Activated naive CD4-positive, alpha-beta T cell treated with anti-CD3 and anti-CD28 coated beads, Interleukin-2, amount 50 U/mL, for 24 hours (primary cell): Measurements from ENCODE around the gene FANCL.
"Not testable (repeated sequence)": the region's sequence is repeated elsewhere in the genome, so short reads cannot be mapped to it uniquely, and the experiment has no call there.

Experiments used
- H3K27ac Mint-ChIP-seq: one replicate; pipeline ENCODE4 v1.8.0; 2021; ENCODE audit warnings: mild to moderate bottlenecking, mixed read lengths
- H3K27me3 Mint-ChIP-seq: one replicate; pipeline ENCODE4 v1.8.0; 2021; ENCODE audit warnings: mixed read lengths
- H3K36me3 Mint-ChIP-seq: one replicate; pipeline ENCODE4 v1.8.0; 2021; ENCODE audit warnings: mixed read lengths
- H3K4me1 Mint-ChIP-seq: one replicate; pipeline ENCODE4 v1.8.0; 2021; ENCODE audit warnings: mixed read lengths
- H3K4me3 Mint-ChIP-seq: one replicate; pipeline ENCODE4 v1.8.0; 2021; ENCODE audit warnings: mild to moderate bottlenecking, mixed read lengths
- H3K9me3 Mint-ChIP-seq: one replicate; pipeline ENCODE4 v1.8.0; 2021; ENCODE audit warnings: mixed read lengths

Gene FANCL

GRCh38 chr2:58227171-58227917 is 13.8 kb downstream of the FANCL start:
- Mint-ChIP-seq H3K4me1 (no peaks in the 10 kb centered on the region), H3K36me3 (no peaks in the 10 kb centered on the region), H3K27ac (no peak overlapping the region)

GRCh38 chr2:58221909-58222308 is 19.2 kb downstream of the FANCL start:
- no peaks in the 10 kb centered on the region for H3K27me3 Mint-ChIP-seq
- peaks cover 1% of the 10 kb centered on the region for H3K36me3 Mint-ChIP-seq
- no peaks in the 10 kb centered on the region for H3K4me1 Mint-ChIP-seq
- no peak overlapping the region for H3K4me3 Mint-ChIP-seq
- no peaks in the 10 kb centered on the region for H3K9me3 Mint-ChIP-seq
- H3K27ac Mint-ChIP-seq, result no peak overlapping the region

More at GRCh38 chr2:58227171-58227917, 13.8 kb downstream of the FANCL start:
- Mint-ChIP-seq H3K9me3 (no peaks in the 10 kb centered on the region), H3K27me3 (no peaks in the 10 kb centered on the region), H3K4me3 (no peak overlapping the region)

GRCh38 chr2:58215429-58215828 is 25.7 kb downstream of the FANCL start:
- Mint-ChIP-seq H3K27me3 (no peaks in the 10 kb centered on the region), H3K27ac (no peak overlapping the region), H3K9me3 (peaks cover 5% of the 10 kb centered on the region), H3K36me3 (peaks cover 7% of the 10 kb centered on the region), H3K4me3 (no peak overlapping the region), H3K4me1 (no peaks in the 10 kb centered on the region)

- not testable (repeated sequence) for H3K27ac Mint-ChIP-seq, H3K27me3 Mint-ChIP-seq, H3K4me3 Mint-ChIP-seq, H3K36me3 Mint-ChIP-seq, H3K4me1 Mint-ChIP-seq, H3K9me3 Mint-ChIP-seq
Measured at GRCh38 chr2:58210951-58211568, 30.1 kb downstream of the FANCL start.

GRCh38 chr2:58207189-58207588 is 33.9 kb downstream of the FANCL start:
- H3K9me3 Mint-ChIP-seq, result peaks cover 5% of the 10 kb centered on the region
- no peak overlapping the region for H3K27ac Mint-ChIP-seq
- no peaks in the 10 kb centered on the region for H3K27me3 Mint-ChIP-seq
- no peak overlapping the region for H3K4me3 Mint-ChIP-seq
- no peaks in the 10 kb centered on the region for H3K4me1 Mint-ChIP-seq
- H3K36me3 Mint-ChIP-seq, result peaks cover 6% of the 10 kb centered on the region

GRCh38 chr2:58206785-58207184 is 34.3 kb downstream of the FANCL start:
- H3K9me3 Mint-ChIP-seq, result peaks cover 3% of the 10 kb centered on the region
- H3K36me3 Mint-ChIP-seq, result peaks cover 4% of the 10 kb centered on the region
- no peaks in the 10 kb centered on the region for H3K27me3 Mint-ChIP-seq
- H3K27ac Mint-ChIP-seq, result no peak overlapping the region
- no peaks in the 10 kb centered on the region for H3K4me1 Mint-ChIP-seq
- no peak overlapping the region for H3K4me3 Mint-ChIP-seq

GRCh38 chr2:58204195-58204959 is 36.7 kb downstream of the FANCL start:
- Mint-ChIP-seq H3K4me3 (no peak overlapping the region), H3K27ac (no peak overlapping the region), H3K9me3 (no peaks in the 10 kb centered on the region), H3K4me1 (no peaks in the 10 kb centered on the region), H3K27me3 (no peaks in the 10 kb centered on the region), H3K36me3 (no peaks in the 10 kb centered on the region)

- Mint-ChIP-seq H3K9me3 (no peaks in the 10 kb centered on the region), H3K27me3 (no peaks in the 10 kb centered on the region), H3K36me3 (no peaks in the 10 kb centered on the region), H3K4me3 (no peak overlapping the region), H3K27ac (no peak overlapping the region), H3K4me1 (no peaks in the 10 kb centered on the region)
Measured at GRCh38 chr2:58203018-58203417, 38.1 kb downstream of the FANCL start.

GRCh38 chr2:58202404-58202803 is 38.7 kb downstream of the FANCL start:
- no peak overlapping the region for H3K27ac Mint-ChIP-seq
- H3K9me3 Mint-ChIP-seq, result no peaks in the 10 kb centered on the region
- H3K27me3 Mint-ChIP-seq, result no peaks in the 10 kb centered on the region
- no peak overlapping the region for H3K4me3 Mint-ChIP-seq
- H3K4me1 Mint-ChIP-seq, result no peaks in the 10 kb centered on the region
- H3K36me3 Mint-ChIP-seq, result no peaks in the 10 kb centered on the region

GRCh38 chr2:58197894-58198293 is 43.2 kb downstream of the FANCL start:
- H3K4me3 Mint-ChIP-seq, result no peak overlapping the region
- no peaks in the 10 kb centered on the region for H3K36me3 Mint-ChIP-seq
- no peaks in the 10 kb centered on the region for H3K27me3 Mint-ChIP-seq
- no peaks in the 10 kb centered on the region for H3K9me3 Mint-ChIP-seq
- H3K27ac Mint-ChIP-seq, result no peak overlapping the region
- H3K4me1 Mint-ChIP-seq, result no peaks in the 10 kb centered on the region

- Mint-ChIP-seq H3K27me3 (no peaks in the 10 kb centered on the region), H3K27ac (no peak overlapping the region), H3K4me3 (no peak overlapping the region), H3K4me1 (no peaks in the 10 kb centered on the region), H3K36me3 (no peaks in the 10 kb centered on the region), H3K9me3 (no peaks in the 10 kb centered on the region)
Measured at GRCh38 chr2:58195662-58196061, 45.5 kb downstream of the FANCL start.

GRCh38 chr2:58194458-58194857 is 46.7 kb downstream of the FANCL start:
- H3K27me3 Mint-ChIP-seq, result no peaks in the 10 kb centered on the region
- H3K36me3 Mint-ChIP-seq, result no peaks in the 10 kb centered on the region
- H3K9me3 Mint-ChIP-seq, result no peaks in the 10 kb centered on the region
- H3K4me1 Mint-ChIP-seq, result no peaks in the 10 kb centered on the region
- no peak overlapping the region for H3K4me3 Mint-ChIP-seq
- H3K27ac Mint-ChIP-seq, result no peak overlapping the region

- not testable (repeated sequence) for H3K36me3 Mint-ChIP-seq, H3K27ac Mint-ChIP-seq, H3K4me1 Mint-ChIP-seq, H3K27me3 Mint-ChIP-seq, H3K4me3 Mint-ChIP-seq, H3K9me3 Mint-ChIP-seq
Measured at GRCh38 chr2:58187022-58187421, 54.1 kb downstream of the FANCL start.

GRCh38 chr2:58186501-58186900 is 54.6 kb downstream of the FANCL start:
- Mint-ChIP-seq H3K36me3 (no peaks in the 10 kb centered on the region), H3K4me1 (no peaks in the 10 kb centered on the region), H3K4me3 (no peak overlapping the region), H3K27ac (no peak overlapping the region), H3K9me3 (no peaks in the 10 kb centered on the region), H3K27me3 (no peaks in the 10 kb centered on the region)

GRCh38 chr2:58182527-58182926 is 58.6 kb downstream of the FANCL start:
- H3K27ac Mint-ChIP-seq, result no peak overlapping the region
- H3K4me1 Mint-ChIP-seq, result no peaks in the 10 kb centered on the region
- no peaks in the 10 kb centered on the region for H3K27me3 Mint-ChIP-seq
- H3K9me3 Mint-ChIP-seq, result no peaks in the 10 kb centered on the region
- H3K4me3 Mint-ChIP-seq, result no peak overlapping the region
- peaks cover 6% of the 10 kb centered on the region for H3K36me3 Mint-ChIP-seq

- Mint-ChIP-seq H3K27ac (no peak overlapping the region), H3K36me3 (peaks cover 7% of the 10 kb centered on the region), H3K9me3 (no peaks in the 10 kb centered on the region), H3K4me1 (no peaks in the 10 kb centered on the region), H3K4me3 (no peak overlapping the region), H3K27me3 (no peaks in the 10 kb centered on the region)
Measured at GRCh38 chr2:58180635-58181034, 60.5 kb downstream of the FANCL start.
